Measurements from ENCODE around the gene ZNF148.

- TF ChIP-seq, protein P1, sequence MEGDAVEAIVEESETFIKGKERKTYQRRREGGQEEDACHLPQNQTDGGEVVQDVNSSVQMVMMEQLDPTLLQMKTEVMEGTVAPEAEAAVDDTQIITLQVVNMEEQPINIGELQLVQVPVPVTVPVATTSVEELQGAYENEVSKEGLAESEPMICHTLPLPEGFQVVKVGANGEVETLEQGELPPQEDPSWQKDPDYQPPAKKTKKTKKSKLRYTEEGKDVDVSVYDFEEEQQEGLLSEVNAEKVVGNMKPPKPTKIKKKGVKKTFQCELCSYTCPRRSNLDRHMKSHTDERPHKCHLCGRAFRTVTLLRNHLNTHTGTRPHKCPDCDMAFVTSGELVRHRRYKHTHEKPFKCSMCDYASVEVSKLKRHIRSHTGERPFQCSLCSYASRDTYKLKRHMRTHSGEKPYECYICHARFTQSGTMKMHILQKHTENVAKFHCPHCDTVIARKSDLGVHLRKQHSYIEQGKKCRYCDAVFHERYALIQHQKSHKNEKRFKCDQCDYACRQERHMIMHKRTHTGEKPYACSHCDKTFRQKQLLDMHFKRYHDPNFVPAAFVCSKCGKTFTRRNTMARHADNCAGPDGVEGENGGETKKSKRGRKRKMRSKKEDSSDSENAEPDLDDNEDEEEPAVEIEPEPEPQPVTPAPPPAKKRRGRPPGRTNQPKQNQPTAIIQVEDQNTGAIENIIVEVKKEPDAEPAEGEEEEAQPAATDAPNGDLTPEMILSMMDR (IDR thresholded peaks at IDR 0.05; ENCODE audit: low read length) = no peak
- no peak for TF ChIP-seq EZH2phosphoT487 (IDR thresholded peaks at IDR 0.05; ENCODE audit: low read length)
- TF ChIP-seq EZH2 (optimal IDR thresholded peaks at IDR 0.05; ENCODE audit: low read depth, low read length) = no peak
Observed at GRCh38 chr3:125185805-125186204, 189.3 kb downstream of the ZNF148 start.
